ENCODE data around the gene HMGB3.
"Not testable (repeated sequence)": the region's sequence is repeated elsewhere in the genome, so short reads cannot be mapped to it uniquely, and the experiment has no call there.

The HMGB3 gene

DNA sequence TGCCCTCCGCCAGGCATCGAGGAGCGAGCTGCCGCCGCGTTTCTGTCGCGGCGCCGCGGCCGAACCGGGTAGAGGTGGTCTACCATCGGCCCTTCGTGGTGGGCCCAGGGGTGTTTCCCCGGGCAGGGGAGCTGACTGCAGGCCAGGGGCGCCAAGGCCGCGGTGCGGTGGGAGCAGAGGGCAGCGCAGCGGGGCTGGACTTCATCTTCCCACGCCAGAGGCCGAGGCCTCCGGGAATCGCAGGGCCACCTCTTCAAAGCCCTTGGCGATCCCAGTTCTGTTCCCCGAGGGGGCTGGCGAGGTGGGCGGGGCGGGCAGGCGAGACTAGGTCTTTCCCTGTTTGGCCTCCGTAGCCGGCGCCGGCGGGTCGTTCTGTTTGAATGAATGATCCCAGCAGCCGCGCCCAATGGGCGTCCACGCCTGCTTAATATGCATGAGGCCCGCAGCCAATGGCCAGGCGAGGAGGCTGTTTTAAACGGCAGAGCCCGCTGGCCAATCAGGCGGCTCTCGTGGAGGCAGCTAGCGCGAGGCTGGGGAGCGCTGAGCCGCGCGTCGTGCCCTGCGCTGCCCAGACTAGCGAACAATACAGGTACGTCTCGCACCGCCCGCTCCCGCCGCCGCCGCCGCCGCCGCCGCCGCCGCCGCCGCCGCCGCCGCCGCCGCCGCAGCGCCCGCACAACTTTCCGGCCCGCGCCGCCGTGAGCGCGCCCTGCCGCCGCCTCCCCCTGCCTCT, at the start of gene HMGB3:
TSS of gene HMGB3 (plus strand) at position 548 of the 733 bp plus-strand sequence. CDS start 2,265 bp downstream, outside the sequence.
- DNase-seq (ENCODE audit: low read depth), result peak; percentile 55

DNA sequence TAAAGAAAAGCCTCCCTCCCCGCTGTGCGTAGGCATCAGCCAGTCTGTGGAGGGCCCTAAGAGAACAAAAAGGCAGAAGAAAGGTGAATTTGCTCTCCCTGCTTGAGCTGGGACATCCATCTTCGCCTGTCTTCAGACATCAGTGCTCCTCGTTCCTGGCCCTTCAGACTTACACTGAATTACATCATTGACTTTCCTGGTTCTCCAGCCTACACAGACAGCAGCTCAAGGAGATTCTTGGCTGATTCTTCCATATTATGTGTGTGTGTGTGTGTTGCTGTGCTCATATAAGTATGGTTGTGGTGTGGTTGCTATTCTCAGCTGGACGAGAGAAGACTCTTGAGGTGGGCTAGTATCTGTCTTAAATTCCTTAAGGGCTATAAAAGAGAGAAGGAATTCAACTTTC, 49.2 kb upstream of the HMGB3 start:
- DNase-seq (ENCODE audit: low read depth), result no peak

DNA sequence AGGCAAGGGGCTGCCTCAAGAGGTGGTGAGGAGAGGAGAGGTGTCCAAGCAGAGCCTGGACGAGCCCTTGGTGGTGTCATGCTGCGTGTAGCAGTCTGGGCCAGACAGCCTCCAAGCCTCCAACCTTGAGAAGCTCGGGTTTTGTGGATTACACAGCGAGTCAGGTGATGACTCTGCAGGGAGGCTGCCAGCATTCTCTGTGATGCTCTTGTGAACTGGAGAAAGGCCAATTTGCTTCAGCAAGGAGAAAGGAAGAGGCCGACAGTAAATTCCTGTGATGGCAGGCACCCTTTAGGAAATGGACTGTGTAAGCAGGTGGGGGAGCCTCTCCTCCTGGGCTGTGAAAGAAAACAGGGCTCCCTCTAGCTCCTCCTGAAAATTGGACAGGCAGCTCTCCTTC, 48.7 kb upstream of the HMGB3 start:
- no peak for DNase-seq (ENCODE audit: low read depth)

DNA sequence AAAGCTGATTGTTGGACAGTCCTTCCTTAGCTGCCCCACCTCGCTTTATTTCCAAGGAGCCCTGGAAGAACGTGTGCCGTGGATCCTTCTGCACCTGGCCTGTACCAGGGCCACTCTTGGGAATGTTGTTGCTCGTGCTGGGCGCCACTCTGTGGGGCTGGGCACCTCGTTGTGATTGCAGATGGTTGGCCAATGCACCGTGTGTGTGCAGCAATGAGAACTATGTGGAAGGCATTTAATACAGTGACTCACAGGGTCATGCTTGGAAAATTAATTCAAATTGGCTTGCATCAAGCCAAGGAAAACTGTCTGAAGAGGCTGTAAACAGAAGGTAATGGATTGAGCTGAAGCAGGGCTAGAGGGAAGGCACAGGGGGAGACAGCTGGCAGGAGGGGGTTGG, 47.7 kb upstream of the HMGB3 start:
- no peak for DNase-seq (ENCODE audit: low read depth)

DNA sequence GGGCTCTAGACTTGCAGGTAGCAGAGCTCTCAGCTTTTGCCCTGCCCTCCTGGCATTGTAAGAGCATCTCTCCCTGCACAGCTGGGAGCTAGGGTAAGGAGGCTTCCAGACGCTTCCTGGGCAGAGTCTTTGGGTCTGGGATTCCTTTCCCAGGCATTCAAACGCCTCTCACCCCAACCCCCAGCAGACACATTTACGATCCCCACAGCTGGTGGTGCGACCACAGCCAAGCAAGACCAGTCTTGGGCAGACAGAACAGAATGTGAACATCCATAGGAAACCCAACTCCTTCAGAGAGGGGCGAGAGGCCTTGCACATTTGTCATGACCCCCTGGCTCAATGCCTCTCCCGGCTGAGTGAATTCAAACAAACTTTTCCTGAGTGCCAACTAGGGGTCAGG, 46.6 kb upstream of the HMGB3 start:
- DNase-seq (ENCODE audit: low read depth), result no peak

DNA sequence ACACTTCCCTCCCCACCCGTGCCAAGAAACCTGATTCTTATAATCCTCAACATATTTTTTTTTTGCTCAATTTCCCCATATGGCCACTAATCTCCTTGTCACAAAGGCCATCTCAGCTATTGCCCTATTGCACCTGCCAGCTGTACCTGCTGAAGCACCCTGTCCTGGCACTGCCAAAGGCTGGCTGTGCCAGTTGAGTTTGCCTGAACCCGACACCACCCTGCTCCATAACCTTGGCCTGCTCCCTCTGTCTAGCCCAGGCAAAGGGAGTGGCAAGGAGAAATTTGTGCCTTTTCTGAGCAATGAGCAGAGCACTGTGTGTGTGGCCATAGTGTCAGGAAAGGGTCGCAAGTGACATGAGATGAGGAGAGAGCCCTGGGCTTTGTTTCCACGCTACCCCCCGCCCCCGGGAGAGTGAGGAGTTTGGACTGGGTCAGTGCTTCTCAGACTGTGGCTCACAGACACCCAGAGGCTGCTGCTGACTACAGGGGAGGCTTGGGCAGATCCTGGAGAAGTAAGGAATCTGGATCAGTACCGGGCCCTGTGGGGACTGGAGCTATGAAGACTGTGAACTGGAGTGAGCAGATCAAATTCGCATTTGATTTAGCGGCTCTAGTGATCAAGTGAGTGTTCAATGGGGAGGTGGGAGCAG, 42.2 kb upstream of the HMGB3 start:
- no peak for DNase-seq (ENCODE audit: low read depth)

DNA sequence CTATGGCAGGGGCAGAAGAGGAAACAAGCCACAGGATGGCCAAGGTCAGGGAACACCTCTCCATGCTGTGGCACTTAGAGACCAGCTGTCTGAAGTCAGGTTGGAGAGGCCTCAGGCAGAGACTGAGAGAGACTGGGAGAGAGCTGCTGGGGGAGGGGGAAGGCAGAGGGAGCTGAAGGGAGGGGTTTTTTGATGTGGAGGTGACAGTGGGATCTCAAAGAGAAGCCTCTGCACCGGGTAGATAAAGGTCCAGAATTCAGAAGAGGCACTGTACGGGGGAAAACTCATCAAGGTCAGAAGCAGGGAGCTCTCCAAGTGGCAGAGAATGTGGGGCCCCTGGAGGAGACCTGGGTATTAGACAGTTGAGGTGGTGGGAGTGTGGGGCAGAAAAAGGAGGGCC, 41.6 kb upstream of the HMGB3 start:
- no peak for DNase-seq (ENCODE audit: low read depth)

DNA sequence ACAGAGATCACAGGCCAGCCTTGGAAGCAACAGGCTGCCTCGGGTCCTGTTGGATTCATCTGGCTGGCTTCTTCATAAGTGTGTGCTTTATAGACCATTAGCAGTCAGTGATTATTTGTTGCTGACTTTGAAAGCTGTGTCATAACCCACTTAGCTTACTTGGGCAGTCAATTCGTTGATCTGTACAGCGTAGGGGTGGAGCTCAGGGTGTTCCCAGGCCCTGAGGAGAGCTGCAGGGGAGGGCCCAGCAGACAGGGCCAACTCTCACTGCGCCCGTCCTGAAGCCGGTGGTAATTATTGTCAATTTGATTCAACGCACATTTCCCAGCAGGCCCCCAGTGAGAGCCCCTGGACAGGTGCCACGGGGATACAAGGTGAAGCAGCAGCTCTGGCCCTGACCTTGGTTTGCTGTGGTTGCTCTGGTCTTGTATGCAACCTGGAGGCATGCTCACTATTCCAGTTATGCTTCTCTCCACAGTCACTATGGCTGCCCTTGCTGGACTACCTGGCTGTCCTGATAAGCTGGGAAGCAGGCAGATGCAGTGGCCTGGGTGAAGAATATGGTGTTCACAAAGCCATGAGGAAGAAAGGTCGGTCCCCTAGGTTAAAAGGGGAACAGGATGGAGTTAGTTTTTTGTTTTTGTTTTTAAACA, 40.1 kb upstream of the HMGB3 start:
- no peak for DNase-seq (ENCODE audit: low read depth)

DNA sequence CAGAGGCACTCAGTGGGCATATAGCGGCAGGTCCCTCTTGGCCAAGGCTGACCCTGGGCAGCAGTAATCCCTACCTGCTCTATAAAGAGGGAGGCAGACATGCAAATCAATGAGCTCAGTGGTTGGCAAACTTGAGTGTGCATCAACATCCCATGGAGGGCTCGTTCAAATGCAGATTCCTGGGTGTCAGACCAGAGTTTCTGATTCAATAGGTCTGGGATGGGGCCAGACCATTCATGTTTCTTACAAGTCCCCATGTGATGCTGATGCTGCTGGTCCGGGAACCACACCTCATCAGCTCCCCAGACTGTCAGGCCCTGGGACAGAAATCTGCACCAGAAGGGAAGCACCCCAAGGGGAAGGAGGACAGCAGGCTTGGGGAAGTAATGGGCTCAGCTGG, 38.9 kb upstream of the HMGB3 start:
- DNase-seq (ENCODE audit: low read depth), result no peak

DNA sequence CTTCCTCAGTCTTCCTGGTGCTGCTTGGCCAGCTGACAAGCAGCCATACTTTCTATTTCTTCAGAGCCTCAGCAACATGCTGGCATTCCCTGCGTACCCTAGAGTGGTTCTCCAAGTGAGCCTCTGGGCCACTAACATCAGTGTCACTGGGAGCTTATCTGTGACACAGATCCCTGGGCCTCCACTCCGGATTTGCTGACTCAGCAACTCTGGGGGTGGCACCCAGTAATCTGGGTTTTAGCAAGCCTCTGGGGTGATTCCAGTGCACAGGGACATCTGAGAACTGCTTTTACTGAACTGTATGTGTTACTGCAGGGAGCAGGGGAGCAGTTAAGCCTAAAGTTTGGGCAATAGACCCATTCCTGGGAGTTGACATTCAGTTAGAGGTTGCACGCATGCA, 28.2 kb upstream of the HMGB3 start:
- DNase-seq (ENCODE audit: low read depth), result no peak

DNA sequence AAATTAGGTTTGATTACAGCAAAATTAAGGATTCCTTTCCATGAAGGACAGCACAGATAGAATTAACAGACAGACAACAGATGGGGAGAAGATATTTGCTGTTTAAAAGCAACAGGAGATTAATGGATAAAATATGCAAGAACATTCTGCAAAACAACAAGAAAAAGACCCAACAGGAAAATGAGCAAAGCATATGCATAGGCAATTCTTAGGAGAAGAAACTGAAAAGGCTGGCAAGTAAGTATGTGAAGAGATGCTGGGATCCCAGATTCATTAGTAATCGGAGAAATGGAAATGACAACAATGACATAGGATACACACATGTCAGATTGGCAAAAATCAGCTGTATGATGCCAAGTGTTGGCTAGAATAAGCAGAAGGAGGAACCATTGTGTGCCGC, 27.5 kb upstream of the HMGB3 start:
- DNase-seq (ENCODE audit: low read depth), result no peak

DNA sequence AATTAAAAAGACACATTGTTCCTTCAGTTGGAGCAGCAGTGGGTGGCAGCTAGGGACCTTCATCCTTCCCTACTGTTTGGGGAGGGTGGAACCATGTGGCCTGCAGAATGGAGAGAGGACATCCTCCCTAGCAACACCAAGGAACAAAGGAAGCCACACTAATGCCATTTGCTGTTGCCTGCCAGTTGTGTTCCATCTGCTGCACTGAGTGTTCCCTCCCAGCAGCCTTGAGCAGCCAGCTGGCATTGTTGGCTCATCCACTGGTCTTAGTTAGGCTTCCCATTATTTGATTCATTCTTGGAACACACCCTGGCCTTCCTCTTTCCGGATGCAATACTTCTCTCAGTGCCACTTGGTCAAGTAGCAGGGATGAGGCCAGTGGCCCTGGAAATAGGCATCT, 25.0 kb upstream of the HMGB3 start:
- DNase-seq (ENCODE audit: low read depth), result no peak

DNA sequence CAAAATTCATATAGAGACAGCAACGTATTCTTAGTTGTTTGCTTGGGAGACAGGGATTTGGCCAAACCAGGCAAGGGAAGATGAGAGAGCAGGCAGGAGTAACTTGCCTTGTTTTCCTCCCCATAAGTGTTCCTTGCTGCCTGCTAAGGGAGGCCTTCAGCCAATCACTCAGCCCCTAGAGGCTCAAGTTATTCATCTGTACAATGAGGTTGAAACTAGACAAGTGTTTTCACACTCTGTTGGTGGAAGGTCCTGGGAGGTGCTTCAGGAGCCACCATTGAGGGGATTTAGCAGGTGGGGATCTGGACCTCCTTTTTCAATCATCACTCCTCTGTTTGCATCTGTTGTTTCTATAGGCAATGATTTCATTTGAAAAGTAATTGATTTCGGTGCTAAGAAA, 23.6 kb upstream of the HMGB3 start:
- DNase-seq (ENCODE audit: low read depth), result no peak

DNA sequence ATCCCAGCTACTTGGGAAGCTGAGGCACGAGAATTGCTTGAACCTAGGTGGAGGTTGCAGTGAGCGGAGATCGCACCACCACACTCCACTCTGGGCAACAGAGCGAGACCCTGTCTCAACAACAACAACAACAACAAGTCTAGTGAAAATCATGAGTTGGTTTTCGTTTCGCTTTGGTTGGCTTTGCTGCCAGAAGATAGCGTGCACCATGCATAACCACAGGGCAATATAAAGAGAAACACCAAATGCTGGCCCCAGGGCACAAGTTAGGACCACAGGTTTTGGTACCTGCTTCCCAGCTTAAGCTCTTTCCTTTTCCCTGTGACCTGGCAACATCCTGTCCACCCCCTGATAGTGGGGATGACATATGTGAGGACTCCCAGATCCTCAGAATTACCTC, 21.5 kb upstream of the HMGB3 start:
- no peak for DNase-seq (ENCODE audit: low read depth)

DNA sequence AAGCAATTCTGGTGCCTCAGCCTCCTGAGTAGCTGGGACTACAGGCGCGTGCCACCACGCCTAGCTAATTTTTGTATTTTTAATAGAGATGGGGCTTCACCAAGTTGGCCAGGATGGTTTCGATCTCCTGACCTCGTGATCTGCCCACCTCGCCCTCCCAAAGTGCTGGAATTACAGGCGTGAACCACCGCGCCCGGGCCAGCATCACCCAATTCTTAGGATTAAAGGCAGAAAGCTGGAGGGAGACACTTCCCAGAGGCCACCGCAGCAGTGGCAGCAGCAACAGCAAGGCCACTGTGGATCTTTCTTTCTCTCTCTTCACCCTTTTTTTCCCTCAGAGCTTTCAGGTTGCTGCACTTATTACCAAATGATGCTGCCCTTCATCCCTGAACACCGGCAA, 18.7 kb upstream of the HMGB3 start:
- not testable (repeated sequence) for DNase-seq (ENCODE audit: low read depth)

DNA sequence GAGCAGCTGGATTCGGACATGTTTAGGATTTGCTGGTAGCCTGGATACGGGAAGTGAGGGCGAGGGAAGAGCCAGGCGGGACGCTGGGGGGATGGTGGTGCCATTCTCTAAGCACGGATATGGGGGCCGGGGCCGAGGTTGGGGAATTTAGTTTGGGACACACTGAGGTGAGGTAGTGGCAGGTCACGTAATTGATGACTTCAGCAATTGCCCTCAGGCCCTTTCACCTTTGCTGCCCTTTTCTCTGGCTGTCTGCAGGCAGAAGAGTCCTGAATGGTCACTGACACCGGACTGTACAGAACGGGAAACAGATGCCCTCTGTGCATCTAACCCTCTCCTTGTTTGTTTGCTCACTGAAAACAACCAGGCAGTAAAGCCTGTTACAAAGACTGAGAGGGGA, 16.9 kb upstream of the HMGB3 start:
- DNase-seq (ENCODE audit: low read depth), result no peak

DNA sequence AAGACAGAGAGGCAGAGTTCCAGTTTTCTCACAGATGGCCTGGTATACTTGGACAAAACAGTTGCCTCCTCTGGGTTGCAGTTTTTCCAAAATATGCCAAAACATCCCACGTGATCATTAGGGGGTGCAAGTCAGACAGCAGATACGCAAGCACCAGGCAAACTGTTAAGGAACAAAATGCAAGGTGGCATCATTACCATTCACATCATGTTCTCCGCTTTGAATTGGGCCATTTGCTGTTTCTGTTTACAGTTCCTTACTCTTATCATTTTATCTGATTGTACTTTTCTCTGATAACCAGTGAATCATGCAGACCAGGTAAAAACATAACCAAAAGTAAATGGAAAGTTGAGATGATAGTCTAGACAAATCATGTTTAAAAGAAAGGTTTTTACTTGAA, 16.4 kb upstream of the HMGB3 start:
- no peak for DNase-seq (ENCODE audit: low read depth)

DNA sequence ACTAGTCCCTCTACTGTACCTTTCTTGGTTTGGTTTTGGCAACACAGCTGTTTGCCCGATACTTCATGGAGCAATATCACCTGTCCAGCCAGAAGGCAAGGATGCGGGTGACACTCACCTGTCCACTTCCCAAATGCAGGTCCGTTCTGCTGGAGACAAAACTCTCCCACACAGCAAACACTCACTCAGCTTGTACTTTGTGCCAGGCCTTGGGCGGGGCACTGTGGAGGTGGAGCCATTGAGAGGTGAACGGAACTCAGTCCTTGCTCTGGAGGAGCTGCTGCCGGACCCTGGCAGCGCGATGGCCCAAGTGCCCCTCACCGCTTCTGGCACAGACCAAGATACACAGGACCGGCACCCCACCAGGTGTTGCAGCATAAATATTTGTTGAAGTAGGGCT, 15.3 kb upstream of the HMGB3 start:
- no peak for DNase-seq (ENCODE audit: low read depth)

DNA sequence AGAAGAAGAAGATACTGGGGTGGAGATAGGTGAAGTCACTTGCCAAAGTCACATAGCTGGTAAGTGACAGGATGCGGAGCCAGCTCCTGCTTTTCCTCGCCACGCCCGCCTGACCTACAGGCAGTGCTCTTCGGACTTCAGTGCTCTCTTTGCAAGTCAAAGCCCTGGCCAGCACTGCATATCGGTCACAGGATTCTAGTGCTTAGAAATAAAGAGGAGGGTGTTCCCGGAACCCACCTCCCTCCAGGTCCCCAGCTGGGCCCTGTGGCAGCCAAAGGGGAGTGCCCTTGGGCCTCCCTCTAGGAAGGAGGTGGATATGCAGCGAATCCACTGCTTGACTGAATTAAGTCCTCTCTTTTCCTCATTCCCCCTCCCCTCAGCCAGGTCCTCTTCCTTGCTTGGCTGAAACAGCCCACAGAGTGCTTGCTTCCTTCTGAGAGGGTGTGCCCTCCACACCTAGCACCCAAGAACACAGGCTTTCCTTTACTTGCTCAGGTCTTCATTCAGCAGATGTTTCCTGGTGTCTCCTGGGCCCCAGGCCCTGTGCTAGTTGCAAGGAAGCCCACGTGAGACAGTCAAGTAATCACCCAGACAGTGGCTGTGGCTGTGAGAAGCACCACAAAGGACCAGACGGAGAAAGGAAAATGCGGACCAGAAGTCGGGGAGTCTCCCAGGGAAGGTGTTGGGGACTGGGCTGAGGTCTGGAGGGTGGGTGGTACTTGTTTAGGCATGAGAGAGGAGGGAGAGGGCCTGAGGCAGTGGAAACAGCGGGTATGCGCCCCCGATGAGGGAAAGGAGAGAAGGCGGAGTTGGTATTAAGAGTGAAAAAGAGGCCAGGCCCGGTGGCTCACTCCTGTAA, 14.0 kb upstream of the HMGB3 start:
- no peak for DNase-seq (ENCODE audit: low read depth)

DNA sequence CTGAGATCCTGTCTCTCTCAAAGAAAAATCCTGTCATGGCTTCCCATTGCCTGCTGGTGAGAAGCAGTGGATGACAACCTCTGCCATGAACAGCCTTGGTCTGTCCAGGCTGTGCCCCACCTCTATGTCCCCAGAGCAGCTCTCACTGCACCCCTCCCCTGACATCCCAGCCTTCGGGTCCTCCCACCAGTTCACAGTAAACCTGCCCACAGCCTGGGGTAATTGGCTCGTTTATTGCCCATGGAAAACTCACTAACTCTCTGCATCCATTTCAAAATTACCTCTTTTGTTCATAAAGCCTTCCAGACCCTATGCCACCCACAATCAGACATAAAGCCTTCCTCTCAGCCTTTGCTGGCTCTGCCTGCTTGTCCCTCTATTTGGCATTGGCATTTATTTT, 10.7 kb upstream of the HMGB3 start:
- DNase-seq (ENCODE audit: low read depth), result no peak

DNA sequence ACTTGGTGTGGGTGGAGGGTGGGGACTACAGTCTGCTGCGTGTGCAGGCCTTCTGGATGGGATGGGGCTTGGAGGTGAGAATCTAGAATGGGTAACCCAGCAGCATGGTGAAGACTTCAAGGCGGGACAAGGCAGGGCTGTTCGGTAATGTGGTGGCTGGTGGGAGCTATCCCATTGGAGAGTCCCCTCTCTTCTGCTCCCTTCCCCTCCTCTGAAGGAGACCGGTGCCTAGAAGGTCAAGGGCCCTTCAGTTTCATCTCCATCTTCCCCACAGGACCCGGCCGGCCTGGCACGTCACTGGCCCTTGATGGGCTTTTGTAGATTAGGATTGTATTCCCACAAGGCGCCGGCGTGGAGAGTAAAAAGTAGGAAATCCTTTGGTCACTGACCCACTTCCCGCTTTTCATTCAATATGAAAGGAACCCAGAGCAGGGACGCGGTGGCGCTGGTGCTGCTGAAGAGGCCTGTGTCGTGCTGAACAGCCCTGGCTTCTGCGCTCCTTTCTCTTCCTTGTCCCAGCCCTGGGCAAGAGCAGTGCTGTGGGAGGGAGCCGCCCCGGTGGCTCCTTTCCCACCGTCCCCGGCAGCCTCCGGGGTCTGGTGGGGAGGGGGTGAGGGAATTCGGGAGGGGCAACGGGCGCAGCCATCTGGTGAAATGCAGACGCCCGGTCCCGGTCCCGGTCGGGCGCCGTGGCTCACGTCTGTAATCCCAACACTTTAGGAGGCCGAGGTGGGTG, 7.3 kb upstream of the HMGB3 start:
- no peak for DNase-seq (ENCODE audit: low read depth)
